Measurements from ENCODE around the gene RESF1. TPM values are rescaled to one million over a fixed set of nuclear protein-coding genes. Genes with fewer than 3 reads are reported as not detected.
"Not testable (repeated sequence)": the region's sequence is repeated elsewhere in the genome, so short reads cannot be mapped to it uniquely, and the experiment has no call there.

Gene RESF1
- total RNA-seq, 2 donors from 2014 or later: 112 to 133 TPM

GRCh38 chr12:31948697-31949359 is 10.4 kb upstream of the RESF1 start:
- not testable (repeated sequence) for DNase-seq; H3K27me3 Mint-ChIP-seq (ENCODE audit: low read depth); H3K4me3 Mint-ChIP-seq; H3K27ac Mint-ChIP-seq; ATAC-seq (replicated peaks in 1 of 2)
- Mint-ChIP-seq H3K36me3 (ENCODE audit: insufficient read depth in 2 of 2) (peaks cover 23 to 35% of the 10 kb centered on the region in 2 donors), H3K9me3 (peaks cover 12 to 14% of the 10 kb centered on the region in 2 donors), H3K4me1 (ENCODE audit: low read depth) (peaks cover 31% of the 10 kb centered on the region)

DNA sequence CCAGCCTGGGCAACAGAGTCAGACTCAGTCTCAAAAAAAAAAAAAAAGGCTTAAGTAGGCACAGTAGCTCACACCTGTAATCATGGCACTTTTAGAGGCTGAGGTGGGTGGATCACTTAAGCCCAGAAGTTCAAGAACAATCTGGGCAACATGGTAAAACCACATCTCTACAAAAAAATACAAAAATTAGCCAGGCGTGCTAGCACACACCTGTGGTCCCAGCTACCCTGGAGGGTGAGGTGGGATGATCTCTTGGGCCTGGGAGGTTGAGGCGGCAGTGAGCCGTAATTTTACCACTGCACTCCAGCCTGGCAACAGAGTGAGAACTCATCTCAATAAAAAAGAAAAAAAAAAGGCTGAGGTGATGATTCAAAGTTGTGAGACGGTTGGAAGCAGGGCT is 9.1 kb upstream of the RESF1 start:
- H3K9me3 Mint-ChIP-seq: peaks cover 6 to 14% of the 10 kb centered on the region in 2 donors
- no peak overlapping the region for H3K4me3 Mint-ChIP-seq
- peaks cover 41% of the 10 kb centered on the region for H3K4me1 Mint-ChIP-seq (ENCODE audit: low read depth)

GRCh38 chr12:31950492-31950891 is 8.7 kb upstream of the RESF1 start:
- H3K27ac Mint-ChIP-seq: no peak overlapping the region

More for the DNA sequence above, 9.1 kb upstream of the RESF1 start:
- no peak for ATAC-seq (replicated peaks in 1 of 2)
- DNase-seq: no peak
- peaks cover 19 to 31% of the 10 kb centered on the region in 2 donors for H3K36me3 Mint-ChIP-seq (ENCODE audit: insufficient read depth in 2 of 2)
- H3K27me3 Mint-ChIP-seq (ENCODE audit: low read depth): no peaks in the 10 kb centered on the region
- no peak overlapping the region for H3K27ac Mint-ChIP-seq

DNA sequence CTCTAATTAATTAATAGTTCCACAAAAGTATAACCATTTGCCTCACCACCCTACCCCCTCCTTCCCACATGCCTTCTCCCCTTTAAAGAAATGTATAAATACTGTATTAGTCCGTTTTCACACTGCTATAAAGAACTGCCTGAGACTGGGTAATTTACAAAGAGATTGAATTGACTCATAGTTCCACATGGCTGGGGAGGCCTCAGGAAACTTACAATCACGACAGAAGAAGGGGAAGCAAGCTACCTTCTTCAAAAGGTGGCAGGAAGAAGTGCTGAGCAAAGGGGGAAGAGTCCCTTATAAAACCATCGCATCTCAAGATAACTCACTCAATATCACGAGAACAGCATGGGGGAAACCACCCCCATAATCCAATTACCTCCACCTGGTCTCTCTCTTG is 8.2 kb upstream of the RESF1 start:
- H3K4me1 Mint-ChIP-seq (ENCODE audit: low read depth): peaks cover 49% of the 10 kb centered on the region

More at GRCh38 chr12:31950492-31950891, 8.7 kb upstream of the RESF1 start:
- no peak for ATAC-seq (replicated peaks in 1 of 2)
- Mint-ChIP-seq H3K36me3 (ENCODE audit: insufficient read depth in 2 of 2) (peaks cover 21 to 32% of the 10 kb centered on the region in 2 donors), H3K4me1 (ENCODE audit: low read depth) (peaks cover 45% of the 10 kb centered on the region), H3K4me3 (no peak overlapping the region), H3K9me3 (peaks cover 6 to 14% of the 10 kb centered on the region in 2 donors), H3K27me3 (ENCODE audit: low read depth) (no peaks in the 10 kb centered on the region)
- DNase-seq: no peak

GRCh38 chr12:31951939-31952338 is 7.3 kb upstream of the RESF1 start:
- DNase-seq (no peak), ATAC-seq (replicated peaks in 1 of 2) (no peak)
- Mint-ChIP-seq H3K4me3 (no peak overlapping the region), H3K27me3 (ENCODE audit: low read depth) (no peaks in the 10 kb centered on the region), H3K36me3 (ENCODE audit: insufficient read depth in 2 of 2) (peaks cover 25 to 38% of the 10 kb centered on the region in 2 donors), H3K27ac (no peak overlapping the region), H3K9me3 (peaks cover 8 to 16% of the 10 kb centered on the region in 2 donors), H3K4me1 (ENCODE audit: low read depth) (peaks cover 56% of the 10 kb centered on the region)

More for the DNA sequence above, 8.2 kb upstream of the RESF1 start:
- H3K9me3 Mint-ChIP-seq: peaks cover 6 to 14% of the 10 kb centered on the region in 2 donors
- peak overlapping the region; percentile 29 to 32 for H3K4me3 Mint-ChIP-seq
- H3K27ac Mint-ChIP-seq: peak overlapping the region; percentile 18
- no peaks in the 10 kb centered on the region for H3K27me3 Mint-ChIP-seq (ENCODE audit: low read depth)
- ATAC-seq (replicated peaks in 1 of 2) (no peak), DNase-seq (no peak)
- peaks cover 22 to 36% of the 10 kb centered on the region in 2 donors for H3K36me3 Mint-ChIP-seq (ENCODE audit: insufficient read depth in 2 of 2)

GRCh38 chr12:31952418-31952817 is 6.8 kb upstream of the RESF1 start:
- H3K4me3 Mint-ChIP-seq: no peak overlapping the region
- H3K9me3 Mint-ChIP-seq: peaks cover 8 to 16% of the 10 kb centered on the region in 2 donors
- H3K27me3 Mint-ChIP-seq (ENCODE audit: low read depth): no peaks in the 10 kb centered on the region
- ATAC-seq (replicated peaks in 1 of 2) (no peak), DNase-seq (no peak)
- H3K27ac Mint-ChIP-seq: no peak overlapping the region
- H3K36me3 Mint-ChIP-seq (ENCODE audit: insufficient read depth in 2 of 2): peaks cover 28 to 42% of the 10 kb centered on the region in 2 donors
- H3K4me1 Mint-ChIP-seq (ENCODE audit: low read depth): peaks cover 61% of the 10 kb centered on the region

DNA sequence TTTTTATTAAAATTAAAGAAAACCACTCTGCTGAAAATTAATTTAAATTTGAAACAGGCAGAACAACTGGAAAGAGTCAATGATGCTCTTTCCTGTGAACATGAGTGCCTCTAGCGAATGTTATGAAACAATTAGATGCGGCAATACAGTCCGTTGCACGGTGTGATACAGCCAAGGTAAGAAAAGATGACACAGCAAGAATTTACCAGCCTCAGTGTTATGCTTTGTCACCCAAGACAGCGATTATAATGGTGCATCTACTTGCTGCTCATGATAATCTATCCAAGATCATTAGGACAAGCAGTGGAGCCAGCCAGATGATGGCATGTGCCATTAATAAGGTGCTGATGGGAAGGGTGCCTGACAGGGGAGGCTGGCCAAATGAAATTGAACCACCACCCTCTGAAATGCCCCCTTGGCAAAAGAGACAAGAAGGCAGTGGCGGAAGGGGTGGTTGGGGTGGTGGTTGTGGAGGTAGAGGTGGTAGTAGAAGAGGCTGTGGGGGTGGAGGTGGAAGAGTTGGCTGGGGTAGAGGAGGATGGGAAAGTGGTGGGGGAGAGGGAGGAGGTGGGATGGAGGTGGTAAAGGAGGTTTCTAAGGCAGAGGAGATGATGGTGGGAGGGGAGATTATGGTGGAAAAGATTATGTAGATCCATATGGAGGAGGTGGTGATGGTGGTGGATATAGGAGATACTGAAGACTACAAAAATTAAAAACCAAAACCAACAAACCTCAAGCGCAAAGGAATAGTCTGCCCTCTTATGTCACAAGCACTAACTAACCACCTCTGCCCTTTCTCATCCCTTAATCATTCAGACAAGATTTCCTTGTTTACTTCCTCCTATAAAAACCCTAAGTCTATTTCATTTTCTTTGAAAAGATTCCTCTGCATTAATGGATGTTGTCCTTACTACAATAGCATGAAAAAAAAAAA is 4.0 kb upstream of the RESF1 start:
- H3K27me3 Mint-ChIP-seq (ENCODE audit: low read depth): no peaks in the 10 kb centered on the region

DNA sequence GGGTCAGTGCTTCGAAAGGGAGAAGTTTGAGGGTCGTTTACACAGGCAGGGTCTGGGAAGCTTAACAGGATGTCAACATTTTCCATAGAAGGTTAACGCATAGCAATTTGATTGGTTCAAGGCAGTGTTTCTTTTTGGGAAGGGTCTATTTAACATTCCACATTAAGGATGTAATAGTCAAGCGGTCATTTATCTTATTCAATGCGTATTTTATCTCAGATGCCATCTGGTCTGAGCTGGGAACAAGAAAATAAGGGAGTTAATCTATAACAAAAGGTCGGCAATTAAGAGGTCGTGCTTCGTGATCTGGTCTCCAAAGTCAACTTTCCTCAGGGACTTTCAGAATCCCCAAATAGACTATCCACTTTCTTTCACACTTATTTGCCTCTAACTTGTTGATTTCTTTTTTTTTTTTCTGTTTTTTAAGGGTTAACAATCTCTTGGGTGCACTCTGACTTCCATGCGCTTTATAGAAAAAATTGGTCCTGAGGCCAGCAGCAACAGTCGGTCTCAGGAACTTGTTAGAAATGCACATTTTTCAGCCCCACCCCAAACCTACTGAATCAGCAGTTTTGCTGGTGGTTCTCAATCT is 550 bp upstream of the RESF1 start:
- peaks cover 75% of the 10 kb centered on the region for H3K4me1 Mint-ChIP-seq (ENCODE audit: low read depth)
- H3K27me3 Mint-ChIP-seq (ENCODE audit: low read depth): no peaks in the 10 kb centered on the region

More for the DNA sequence above, 4.0 kb upstream of the RESF1 start:
- Mint-ChIP-seq H3K27ac (no peak overlapping the region), H3K36me3 (ENCODE audit: insufficient read depth in 2 of 2) (peaks cover 26 to 38% of the 10 kb centered on the region in 2 donors), H3K4me3 (peak overlapping the region in 1 of 2 donors; percentile 9), H3K9me3 (peaks cover 7 to 12% of the 10 kb centered on the region in 2 donors), H3K4me1 (ENCODE audit: low read depth) (peaks cover 72% of the 10 kb centered on the region)
- no peak for ATAC-seq (replicated peaks in 1 of 2)
- no peak for DNase-seq

GRCh38 chr12:31959701-31960391 is 631 bp downstream of the RESF1 start:
- Mint-ChIP-seq H3K36me3 (ENCODE audit: insufficient read depth in 2 of 2) (peaks cover 32 to 55% of the 10 kb centered on the region in 2 donors), H3K9me3 (peaks cover 4 to 7% of the 10 kb centered on the region in 2 donors), H3K4me1 (ENCODE audit: low read depth) (peaks cover 78% of the 10 kb centered on the region), H3K27ac (peak overlapping the region; percentile 98), H3K4me3 (peak overlapping the region; percentile 91 to 99), H3K27me3 (ENCODE audit: low read depth) (no peaks in the 10 kb centered on the region)
- DNase-seq: peak; percentile 79 to 84
- peak; percentile 73 to 74 for ATAC-seq (replicated peaks in 1 of 2)

More for the DNA sequence above, 550 bp upstream of the RESF1 start:
- Mint-ChIP-seq H3K9me3 (peaks cover 2 to 6% of the 10 kb centered on the region in 2 donors), H3K4me3 (peak overlapping the region; percentile 95 to 100), H3K36me3 (ENCODE audit: insufficient read depth in 2 of 2) (peaks cover 23 to 45% of the 10 kb centered on the region in 2 donors), H3K27ac (peak overlapping the region; percentile 100)
- ATAC-seq (replicated peaks in 1 of 2) (no peak), DNase-seq (no peak)

DNA sequence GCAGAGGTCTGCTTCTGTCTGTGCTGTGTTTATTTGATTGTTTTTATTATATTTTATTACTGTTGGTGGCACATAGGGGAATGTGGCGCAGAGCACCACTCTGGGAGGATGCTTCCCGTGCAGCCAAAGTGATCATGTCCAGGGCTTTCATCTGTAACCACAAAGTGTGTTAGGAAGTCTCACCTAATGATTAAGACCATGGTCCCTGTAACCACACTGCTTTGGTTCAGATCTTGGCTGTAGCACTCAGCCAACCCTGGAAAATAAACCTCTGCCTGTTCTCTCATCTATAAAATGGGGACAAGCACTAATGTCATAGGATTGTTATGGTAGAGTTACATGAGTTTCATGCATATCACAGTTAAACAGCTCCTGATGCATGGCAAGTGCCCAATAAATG is 1.9 kb downstream of the RESF1 start:
- no peak for ATAC-seq (replicated peaks in 1 of 2)
- no peaks in the 10 kb centered on the region for H3K27me3 Mint-ChIP-seq (ENCODE audit: low read depth)
- peak overlapping the region; percentile 98 for H3K27ac Mint-ChIP-seq
- H3K36me3 Mint-ChIP-seq (ENCODE audit: insufficient read depth in 2 of 2): peaks cover 32 to 56% of the 10 kb centered on the region in 2 donors
- peaks cover 80% of the 10 kb centered on the region for H3K4me1 Mint-ChIP-seq (ENCODE audit: low read depth)
- no peak for DNase-seq
- peaks cover 4 to 11% of the 10 kb centered on the region in 2 donors for H3K9me3 Mint-ChIP-seq
- peak overlapping the region; percentile 91 to 99 for H3K4me3 Mint-ChIP-seq

DNA sequence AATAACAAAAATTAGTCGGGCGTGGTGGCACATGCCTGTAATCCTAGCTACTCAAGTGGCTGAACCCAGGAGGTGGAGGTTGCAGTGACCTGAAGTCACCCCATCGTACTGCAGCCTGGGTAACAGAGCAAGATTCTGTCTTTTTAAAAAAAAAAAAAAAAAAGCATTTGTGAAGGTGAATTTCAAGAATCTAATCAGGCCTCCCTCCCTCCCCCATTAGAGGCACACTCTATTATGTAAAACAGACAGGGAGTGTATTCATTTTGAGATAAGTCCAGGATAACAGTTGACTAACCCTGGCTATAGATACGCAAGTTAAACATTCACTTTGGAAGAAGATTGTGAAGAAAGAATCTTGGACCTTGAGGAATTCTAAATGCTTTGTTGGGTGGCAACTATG is 2.9 kb downstream of the RESF1 start:
- no peak for ATAC-seq (replicated peaks in 1 of 2)
- no peaks in the 10 kb centered on the region for H3K27me3 Mint-ChIP-seq (ENCODE audit: low read depth)
- H3K4me1 Mint-ChIP-seq (ENCODE audit: low read depth): peaks cover 82% of the 10 kb centered on the region
- peak overlapping the region; percentile 91 to 99 for H3K4me3 Mint-ChIP-seq
- peaks cover 1 to 8% of the 10 kb centered on the region in 2 donors for H3K9me3 Mint-ChIP-seq
- DNase-seq: no peak
- peak overlapping the region; percentile 87 for H3K27ac Mint-ChIP-seq
- peaks cover 30 to 54% of the 10 kb centered on the region in 2 donors for H3K36me3 Mint-ChIP-seq (ENCODE audit: insufficient read depth in 2 of 2)

DNA sequence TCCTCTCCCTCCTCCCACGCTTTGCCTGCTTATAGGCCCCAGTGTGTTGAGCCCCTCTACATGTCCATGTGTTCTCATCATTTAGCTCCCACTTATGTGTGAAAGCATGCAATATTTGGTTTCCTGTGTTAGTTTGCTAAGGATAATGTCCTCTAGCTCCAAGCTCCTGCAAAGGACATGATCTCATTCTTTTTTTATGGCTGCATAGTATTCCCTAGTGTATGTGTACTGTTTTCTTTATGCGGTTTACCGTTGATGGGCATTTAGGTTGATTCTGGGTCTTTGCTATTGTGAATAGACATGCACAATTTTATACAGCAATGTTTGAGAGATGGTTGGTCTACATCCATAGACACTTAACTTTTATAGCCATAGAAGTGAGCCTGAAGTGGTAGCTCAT is 5.1 kb downstream of the RESF1 start:
- DNase-seq (no peak), ATAC-seq (replicated peaks in 1 of 2) (no peak)
- Mint-ChIP-seq H3K9me3 (peaks cover 0 to 8% of the 10 kb centered on the region in 2 donors), H3K36me3 (ENCODE audit: insufficient read depth in 2 of 2) (peaks cover 25 to 50% of the 10 kb centered on the region in 2 donors), H3K27ac (peak overlapping the region; percentile 92), H3K4me1 (ENCODE audit: low read depth) (peaks cover 85% of the 10 kb centered on the region), H3K27me3 (ENCODE audit: low read depth) (no peaks in the 10 kb centered on the region), H3K4me3 (peak overlapping the region; percentile 79 to 99)
